ENCODE results near the gene CD63. TPM values are rescaled to one million over a fixed set of nuclear protein-coding genes. Genes with fewer than 3 reads are reported as not detected.

The CD63 gene
- total and polyA plus RNA-seq, 8 donors, result 71.2 to 1,329 (median 464) TPM

DNA sequence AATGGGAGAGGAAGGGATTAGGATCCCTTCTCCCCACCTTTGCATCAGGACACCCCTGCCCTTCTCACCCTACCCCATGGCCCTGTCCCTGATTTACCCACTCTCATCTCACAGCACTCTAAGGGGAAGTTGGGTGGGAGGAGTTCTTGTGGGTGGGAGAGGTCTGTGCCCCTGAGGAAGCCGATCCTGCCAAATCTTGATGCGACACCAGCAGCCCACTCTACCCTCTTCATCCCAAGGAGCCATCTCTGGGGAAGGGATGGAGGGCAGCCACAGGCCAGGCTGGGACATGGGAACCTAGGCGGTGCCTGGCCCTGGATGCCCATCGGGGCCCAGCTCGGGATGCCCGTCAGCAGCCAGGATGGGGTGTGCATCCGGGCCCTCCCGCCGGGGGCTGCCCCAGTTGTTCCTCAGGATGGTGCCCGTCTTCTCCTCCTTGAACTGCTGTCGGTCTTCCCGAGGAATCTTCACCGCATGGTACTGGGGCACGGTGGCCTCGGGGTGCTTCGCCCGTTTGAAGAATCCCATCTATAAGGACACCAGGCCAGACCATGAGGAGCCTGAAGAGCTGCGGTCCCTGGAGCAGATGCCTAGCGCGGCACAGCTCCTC lies 43.9 kb downstream of the CD63 start:
- 92 to 96% (median 94%) methylated on average over 15 to 20 of the region's 20 CpGs for WGBS, 5 donors
- H3K4me1 ChIP-seq, result peaks cover 13 to 23% (median 17%) of the 10 kb centered on the region in 4 donors
- TF ChIP-seq POLR2A (IDR thresholded peaks at IDR 0.05), result no peak
- no peak for TF ChIP-seq EP300 (IDR thresholded peaks at IDR 0.05)
- no peak for TF ChIP-seq POLR2AphosphoS5 (IDR thresholded peaks at IDR 0.05)
- TF ChIP-seq, protein P1, sequence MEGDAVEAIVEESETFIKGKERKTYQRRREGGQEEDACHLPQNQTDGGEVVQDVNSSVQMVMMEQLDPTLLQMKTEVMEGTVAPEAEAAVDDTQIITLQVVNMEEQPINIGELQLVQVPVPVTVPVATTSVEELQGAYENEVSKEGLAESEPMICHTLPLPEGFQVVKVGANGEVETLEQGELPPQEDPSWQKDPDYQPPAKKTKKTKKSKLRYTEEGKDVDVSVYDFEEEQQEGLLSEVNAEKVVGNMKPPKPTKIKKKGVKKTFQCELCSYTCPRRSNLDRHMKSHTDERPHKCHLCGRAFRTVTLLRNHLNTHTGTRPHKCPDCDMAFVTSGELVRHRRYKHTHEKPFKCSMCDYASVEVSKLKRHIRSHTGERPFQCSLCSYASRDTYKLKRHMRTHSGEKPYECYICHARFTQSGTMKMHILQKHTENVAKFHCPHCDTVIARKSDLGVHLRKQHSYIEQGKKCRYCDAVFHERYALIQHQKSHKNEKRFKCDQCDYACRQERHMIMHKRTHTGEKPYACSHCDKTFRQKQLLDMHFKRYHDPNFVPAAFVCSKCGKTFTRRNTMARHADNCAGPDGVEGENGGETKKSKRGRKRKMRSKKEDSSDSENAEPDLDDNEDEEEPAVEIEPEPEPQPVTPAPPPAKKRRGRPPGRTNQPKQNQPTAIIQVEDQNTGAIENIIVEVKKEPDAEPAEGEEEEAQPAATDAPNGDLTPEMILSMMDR (IDR thresholded peaks at IDR 0.05), result no peak
- intact Hi-C loops (cut with DNase I; ENCODE audit: low total_unique reads), result no loop called here
- no peaks in the 10 kb centered on the region for H3K9me3 ChIP-seq
- DNase-seq, result no peak
- peaks cover 0 to 45% (median 10%) of the 10 kb centered on the region in 4 donors for H3K36me3 ChIP-seq
- no peak overlapping the region for H3K27ac ChIP-seq
- no peak overlapping the region for H3K4me3 ChIP-seq
- H3K27me3 ChIP-seq, result peaks cover 0 to 15% (median 0%) of the 10 kb centered on the region in 3 donors

DNA sequence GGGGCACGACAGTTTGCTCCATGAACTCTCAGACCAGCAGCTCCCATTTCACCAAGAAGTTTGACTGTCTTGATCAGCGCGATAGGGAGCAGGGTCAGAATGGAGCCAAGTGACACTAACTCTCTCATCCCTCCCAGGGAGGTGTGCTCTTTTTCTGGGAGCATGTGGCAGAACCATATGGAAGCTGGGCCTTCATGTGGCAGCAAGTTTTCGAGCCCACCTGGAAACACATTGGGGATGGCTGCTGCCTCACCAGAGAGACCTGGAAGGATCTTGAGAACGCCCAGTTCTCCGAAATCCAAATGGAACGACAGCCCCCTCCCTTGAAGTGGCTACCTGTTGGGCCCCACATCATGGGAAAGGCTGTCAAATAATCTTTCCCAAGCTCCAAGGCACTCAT lies 45.1 kb downstream of the CD63 start:
- WGBS, 5 donors, result 86 to 95% (median 93%) methylated on average over 7 of the region's 7 CpGs
- Histone ChIP-seq H3K27me3 (peaks cover 0 to 15% (median 0%) of the 10 kb centered on the region in 3 donors), H3K27ac (no peak overlapping the region), H3K36me3 (peaks cover 0 to 38% (median 9%) of the 10 kb centered on the region in 4 donors), H3K4me1 (peaks cover 13 to 23% (median 17%) of the 10 kb centered on the region in 4 donors), H3K4me3 (no peak overlapping the region), H3K9me3 (no peaks in the 10 kb centered on the region)
- DNase-seq, result no peak
- TF ChIP-seq EP300 (IDR thresholded peaks at IDR 0.05), result no peak
- TF ChIP-seq, protein P1 (IDR thresholded peaks at IDR 0.05), result no peak
- no peak for TF ChIP-seq POLR2A (IDR thresholded peaks at IDR 0.05)
- intact Hi-C loops (cut with DNase I; ENCODE audit: low total_unique reads), result no loop called here

DNA sequence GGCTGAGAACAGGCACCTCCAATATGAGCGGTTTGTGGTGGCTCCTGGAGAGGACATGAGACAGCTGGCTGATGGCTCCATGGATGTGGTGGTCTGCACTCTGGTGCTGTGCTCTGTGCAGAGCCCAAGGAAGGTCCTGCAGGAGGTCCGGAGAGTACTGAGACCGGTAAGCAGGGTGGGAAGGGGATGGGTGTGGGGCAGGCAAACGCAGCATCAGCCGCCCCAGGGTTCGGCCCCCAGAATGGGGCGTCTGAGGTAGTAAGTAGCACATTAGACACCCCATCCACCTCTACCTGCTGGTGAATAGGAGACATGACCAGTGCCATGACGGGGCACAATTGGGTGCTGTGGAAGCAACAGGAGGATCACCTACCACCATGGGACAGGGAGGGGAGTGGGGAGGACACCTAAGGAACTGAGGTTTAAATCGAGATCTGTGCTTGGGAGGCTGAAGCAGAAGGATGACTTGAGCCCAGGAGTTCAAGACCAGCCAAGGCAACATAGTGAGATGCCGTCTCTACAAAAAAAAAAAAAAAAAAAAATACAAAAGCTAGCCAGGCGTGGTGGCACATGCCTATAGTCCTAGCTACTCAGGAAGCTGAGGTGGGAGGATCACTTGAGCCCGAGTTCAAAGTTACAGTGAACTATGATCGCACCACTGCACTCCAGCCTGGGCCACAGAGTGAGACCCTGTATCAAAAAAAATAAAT lies 46.6 kb downstream of the CD63 start:
- no peak for DNase-seq
- Histone ChIP-seq H3K36me3 (peaks cover 0 to 25% (median 3%) of the 10 kb centered on the region in 4 donors), H3K4me1 (peaks cover 13 to 23% (median 17%) of the 10 kb centered on the region in 4 donors), H3K27ac (peak overlapping the region in 1 of 5 donors; percentile 51), H3K27me3 (peaks cover 0 to 15% (median 0%) of the 10 kb centered on the region in 3 donors), H3K9me3 (no peaks in the 10 kb centered on the region), H3K4me3 (peak overlapping the region; percentile 9 to 41 (median 30))
- intact Hi-C loops (cut with DNase I; ENCODE audit: low total_unique reads), result no loop called here
- WGBS, 5 donors, result 48 to 81% (median 67%) methylated on average over 13 of the region's 13 CpGs
- TF ChIP-seq EP300 (IDR thresholded peaks at IDR 0.05) (no peak), POLR2AphosphoS5 (IDR thresholded peaks at IDR 0.05) (no peak), POLR2A (IDR thresholded peaks at IDR 0.05) (no peak)
- TF ChIP-seq, protein P1 (IDR thresholded peaks at IDR 0.05), result no peak

DNA sequence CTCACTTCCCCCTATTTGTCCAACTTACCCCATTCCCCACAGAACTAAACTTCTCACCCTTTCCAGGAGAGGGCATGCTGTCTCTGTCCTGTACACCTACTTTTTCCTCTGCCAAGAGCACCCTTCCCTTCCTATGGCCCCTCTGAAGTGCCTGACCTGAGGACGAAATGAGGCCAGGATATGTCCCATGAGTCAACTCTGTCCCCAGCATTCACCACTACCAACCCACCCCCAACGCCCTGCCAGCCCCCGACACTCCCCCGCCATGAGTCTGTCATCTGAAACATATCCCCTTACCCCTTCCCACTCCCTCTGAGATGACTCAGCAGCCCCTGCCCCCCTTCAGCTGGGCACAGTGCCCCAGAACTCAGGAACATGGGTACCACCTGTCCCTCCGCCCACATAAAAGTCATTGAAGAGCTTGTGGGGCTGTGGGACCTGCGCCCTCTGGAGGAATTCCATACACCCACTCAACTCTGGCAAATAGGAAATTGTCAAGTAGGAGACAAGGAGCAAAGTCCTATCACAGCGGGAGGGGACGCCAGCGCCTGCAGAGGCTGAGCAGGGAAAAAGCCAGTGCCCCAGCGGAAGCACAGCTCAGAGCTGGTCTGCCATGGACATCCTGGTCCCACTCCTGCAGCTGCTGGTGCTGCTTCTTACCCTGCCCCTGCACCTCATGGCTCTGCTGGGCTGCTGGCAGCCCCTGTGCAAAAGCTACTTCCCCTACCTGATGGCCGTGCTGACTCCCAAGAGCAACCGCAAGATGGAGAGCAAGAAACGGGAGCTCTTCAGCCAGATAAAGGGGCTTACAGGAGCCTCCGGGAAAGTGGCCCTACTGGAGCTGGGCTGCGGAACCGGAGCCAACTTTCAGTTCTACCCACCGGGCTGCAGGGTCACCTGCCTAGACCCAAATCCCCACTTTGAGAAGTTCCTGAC lies 47.4 kb downstream of the CD63 start:
- Histone ChIP-seq H3K27ac (peak overlapping the region in 3 of 5 donors; percentile 28 to 64 (median 51)), H3K36me3 (peaks cover 0 to 19% (median 2%) of the 10 kb centered on the region in 4 donors), H3K4me1 (peaks cover 13 to 23% (median 17%) of the 10 kb centered on the region in 4 donors), H3K9me3 (no peaks in the 10 kb centered on the region), H3K27me3 (peaks cover 0 to 15% (median 0%) of the 10 kb centered on the region in 3 donors), H3K4me3 (peak overlapping the region; percentile 9 to 41 (median 30))
- peak; percentile 71 to 89 for DNase-seq
- intact Hi-C loops (cut with DNase I; ENCODE audit: low total_unique reads), result no loop called here
- TF ChIP-seq POLR2AphosphoS5 (IDR thresholded peaks at IDR 0.05) (peak in 2 of 3 donors; percentile 17 to 39), EP300 (IDR thresholded peaks at IDR 0.05) (no peak), POLR2A (IDR thresholded peaks at IDR 0.05) (no peak)
- TF ChIP-seq, protein P1 (IDR thresholded peaks at IDR 0.05), result peak in 3 of 7 experiments; percentile 11 to 40 (median 34)
- 7 to 17% (median 10%) methylated on average over 13 to 17 of the region's 17 CpGs for WGBS, 5 donors

Data from stomach (tissue), 9 donors.